H7 (cell line): ENCODE results near the gene TCF12. TPM values are rescaled to one million over a fixed set of nuclear protein-coding genes. Genes with fewer than 3 reads are reported as not detected.

Experiments used
- DNase-seq: peaks from one replicate; pipeline ENCODE4 v3.0.0; 2012
- H3K27me3 ChIP-seq: 2 replicates; pipeline ENCODE4 v1.6.0; 2011; ENCODE audit warnings: mild to moderate bottlenecking, low read length; ENCODE audit not compliant: control insufficient read depth, insufficient read depth
- H3K36me3 ChIP-seq: replicated peaks from 2 replicates; pipeline ENCODE4 v1.5.1; 2011; ENCODE audit warnings: low read length; ENCODE audit not compliant: control insufficient read depth, insufficient read depth
- H3K4me3 ChIP-seq: 2 replicates; pipeline ENCODE4 v1.5.1; 2011; ENCODE audit warnings: low read depth, mild to moderate bottlenecking, control low read depth, low read length, moderate library complexity; ENCODE audit not compliant: insufficient read depth
- total RNA-seq: library from RNA; depleted of rRNA; stranded (reverse); fragments of >200 nt; shearing (Covaris generic); gene quantifications from 2 replicates; pipeline ENCODE4 v1.2.3, GENCODE V29; 2014

The TCF12 gene
- total RNA-seq, 1 experiment from 2014 or later, result 54.5 TPM

DNA sequence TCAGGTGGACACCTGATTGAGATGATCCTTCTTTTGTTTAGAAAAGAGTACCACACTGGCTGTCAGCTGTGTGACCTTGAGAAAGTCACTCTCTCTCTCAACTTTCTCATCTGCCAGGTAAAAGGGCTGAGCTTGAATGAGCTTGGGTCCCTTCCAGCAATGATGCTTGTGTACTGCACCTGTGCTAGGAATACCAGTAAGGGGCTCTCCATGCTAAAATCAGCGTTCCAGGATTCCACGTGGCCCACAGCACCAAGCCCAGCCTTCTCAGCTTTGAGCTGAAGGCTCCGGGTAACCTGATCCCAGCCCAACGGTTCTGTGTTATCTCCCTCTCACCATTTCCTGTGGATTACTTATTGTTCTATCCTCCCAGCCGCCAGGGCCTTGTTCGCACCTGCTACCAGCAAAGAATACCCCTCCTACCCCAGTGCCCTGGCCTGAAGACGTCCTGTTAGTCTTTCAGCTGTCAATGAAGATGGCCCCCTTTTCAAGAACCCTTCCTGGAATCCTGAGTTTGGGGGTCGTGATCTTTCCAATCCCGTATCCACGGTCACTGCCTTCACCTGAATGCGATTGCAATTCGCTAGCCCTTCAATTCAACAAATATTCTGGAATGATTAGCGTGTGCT lies 403.6 kb downstream of the TCF12 start:
- no peak overlapping the region for H3K4me3 ChIP-seq
- H3K27me3 ChIP-seq, result no peaks in the 10 kb centered on the region
- peak; percentile 65 for DNase-seq
- no peaks in the 10 kb centered on the region for H3K36me3 ChIP-seq

DNA sequence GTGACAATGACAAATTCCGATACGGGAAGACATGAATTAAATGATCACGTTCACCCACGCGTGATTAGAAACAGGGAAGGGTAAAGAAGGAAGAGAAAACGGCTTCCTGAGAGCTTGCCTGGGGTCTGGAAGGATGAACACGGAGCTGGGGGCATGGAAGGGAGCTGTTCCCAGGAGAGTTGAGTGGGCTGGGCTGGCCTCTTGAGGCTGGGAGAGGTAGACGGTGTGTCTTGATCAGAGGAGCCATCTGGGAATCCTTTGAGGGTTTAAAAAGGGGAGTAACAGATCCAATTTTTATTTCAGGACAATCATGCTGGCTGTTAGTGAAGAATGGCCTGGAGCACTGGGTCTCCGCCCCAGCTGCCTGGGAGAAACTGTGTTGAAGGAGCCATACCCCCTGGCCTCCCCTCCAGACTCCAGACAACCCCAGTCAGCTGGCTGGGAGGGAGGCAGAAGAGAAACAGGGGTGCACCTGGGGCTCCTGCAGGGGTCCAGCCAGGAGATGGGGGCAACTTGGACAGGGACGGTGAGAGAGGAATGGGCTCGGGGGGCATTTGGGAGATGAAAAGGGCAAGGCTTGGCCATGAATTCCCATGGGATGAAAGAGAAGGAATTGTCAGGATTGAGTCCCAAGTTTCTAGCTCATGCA lies 404.3 kb downstream of the TCF12 start:
- Histone ChIP-seq H3K4me3 (no peak overlapping the region), H3K27me3 (no peaks in the 10 kb centered on the region), H3K36me3 (no peaks in the 10 kb centered on the region)
- no peak for DNase-seq

DNA sequence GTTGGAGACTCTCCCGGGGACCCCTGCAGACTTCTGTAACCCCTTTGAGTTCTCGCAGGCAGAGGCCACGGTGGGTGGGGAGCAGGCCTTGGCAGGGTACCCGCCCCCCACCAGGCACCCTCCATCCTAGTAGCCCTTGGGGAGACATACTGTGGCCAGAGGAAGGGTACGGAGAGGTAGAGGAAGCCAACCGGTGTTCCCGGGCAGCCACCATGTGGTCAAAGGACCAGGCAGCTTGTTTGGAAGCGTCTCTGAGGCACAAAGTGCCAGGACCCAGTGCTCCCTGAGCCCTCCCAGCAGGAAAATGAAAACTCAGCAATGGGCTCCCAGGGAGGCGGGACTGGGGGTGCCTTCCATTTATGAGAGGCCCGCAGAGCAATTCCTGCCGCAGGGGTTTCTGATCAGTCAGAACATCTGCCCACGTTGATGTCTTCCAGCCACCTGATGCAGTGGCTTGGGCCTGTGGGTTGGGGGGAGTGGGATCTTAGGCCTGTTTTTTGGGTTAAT lies 404.9 kb downstream of the TCF12 start:
- H3K36me3 ChIP-seq, result no peaks in the 10 kb centered on the region
- H3K4me3 ChIP-seq, result no peak overlapping the region
- H3K27me3 ChIP-seq, result no peaks in the 10 kb centered on the region
- no peak for DNase-seq

DNA sequence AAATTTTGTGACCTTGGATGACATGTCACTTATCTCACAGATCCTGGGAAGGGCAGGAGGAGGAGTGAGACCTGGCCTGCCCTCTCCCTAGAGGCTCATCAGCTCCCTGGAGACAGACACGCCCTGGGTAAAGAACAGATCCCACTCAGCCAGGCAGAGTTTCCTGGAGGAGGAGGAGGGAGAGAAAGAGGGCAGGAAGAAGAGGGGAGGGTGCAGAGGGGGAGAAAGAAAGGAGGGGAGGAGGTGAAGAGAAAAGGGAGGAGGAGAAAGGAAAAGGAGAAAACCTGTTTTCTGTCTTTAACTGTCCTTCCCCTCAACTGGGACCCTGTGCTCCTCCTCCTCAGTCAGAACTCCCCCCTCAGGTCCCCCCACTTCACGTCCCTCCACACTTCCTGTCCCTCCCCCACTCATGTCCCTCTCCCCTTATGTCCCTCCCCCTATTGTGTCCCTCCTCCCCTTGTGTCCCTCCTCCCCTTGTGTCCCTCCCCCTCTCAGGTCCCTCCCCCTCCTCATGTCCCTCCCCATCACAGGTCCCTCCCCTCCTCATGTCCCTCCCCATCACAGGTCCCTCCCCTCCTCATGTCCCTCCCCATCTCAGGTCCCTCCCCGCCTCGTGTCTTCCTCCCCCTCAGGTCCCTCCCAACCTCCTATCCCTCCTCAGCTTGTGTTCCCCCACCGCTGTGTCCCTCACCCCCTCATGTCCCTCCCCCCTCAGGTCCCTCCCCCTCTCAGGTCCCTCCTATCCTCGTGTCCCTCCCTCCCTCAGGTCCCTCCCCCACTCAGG lies 405.6 kb downstream of the TCF12 start:
- DNase-seq, result peak; percentile 83
- H3K27me3 ChIP-seq, result no peaks in the 10 kb centered on the region

DNA sequence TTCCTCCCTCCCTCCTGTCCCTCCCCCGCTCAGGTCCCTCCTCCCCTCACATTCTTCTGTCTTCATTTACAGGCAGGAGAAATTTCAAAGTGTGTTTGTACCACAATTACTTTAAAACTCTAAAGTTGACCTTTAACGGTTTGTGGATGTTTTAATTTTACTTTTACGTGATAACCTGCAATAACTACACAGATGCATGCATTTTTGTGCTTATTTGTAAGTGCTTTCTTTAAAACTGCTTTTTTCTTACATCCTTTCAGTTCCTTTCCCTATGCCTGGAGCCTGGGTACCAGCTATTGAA lies 406.1 kb downstream of the TCF12 start:
- Histone ChIP-seq H3K27me3 (no peaks in the 10 kb centered on the region), H3K36me3 (no peaks in the 10 kb centered on the region), H3K4me3 (no peak overlapping the region)
- DNase-seq, result no peak

More for the DNA sequence above, 405.6 kb downstream of the TCF12 start:
- Histone ChIP-seq H3K4me3 (no peak overlapping the region), H3K36me3 (no peaks in the 10 kb centered on the region)

DNA sequence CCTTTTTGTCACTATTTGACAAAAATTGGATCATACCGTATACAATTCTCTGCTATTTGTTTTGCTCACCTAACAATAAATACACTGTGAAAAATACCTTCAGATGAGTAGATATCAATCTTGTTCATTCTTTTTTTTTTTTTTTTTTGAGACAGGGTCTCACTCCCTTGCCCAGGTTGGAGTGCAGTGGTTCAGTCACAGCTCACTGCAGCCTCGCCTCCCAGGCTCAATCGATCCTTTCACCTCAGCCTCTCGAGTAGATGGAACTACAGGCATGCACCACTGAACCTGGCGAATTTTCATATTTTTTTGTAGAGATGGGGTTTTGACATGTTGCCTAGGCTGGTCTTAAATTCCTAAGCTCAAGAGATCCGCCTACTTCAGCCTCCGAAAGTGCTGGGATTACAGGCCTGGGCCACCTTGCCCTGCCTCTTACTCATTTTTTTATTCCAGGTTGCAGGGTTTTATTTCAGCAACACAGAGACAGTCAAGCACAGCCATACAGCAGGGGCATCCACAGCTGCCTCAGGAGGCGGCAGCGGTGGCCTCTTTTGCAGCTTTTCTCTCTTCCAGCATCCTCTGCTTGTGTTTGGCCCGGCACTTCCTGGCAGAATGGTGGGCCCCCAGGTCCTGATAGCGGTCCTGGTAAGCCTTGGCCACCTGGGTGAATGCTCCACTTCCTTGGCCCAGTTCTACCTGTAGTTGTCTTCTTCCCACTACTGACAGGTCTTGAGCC lies 406.7 kb downstream of the TCF12 start:
- no peaks in the 10 kb centered on the region for H3K36me3 ChIP-seq
- no peaks in the 10 kb centered on the region for H3K27me3 ChIP-seq
- H3K4me3 ChIP-seq, result no peak overlapping the region
- no peak for DNase-seq

DNA sequence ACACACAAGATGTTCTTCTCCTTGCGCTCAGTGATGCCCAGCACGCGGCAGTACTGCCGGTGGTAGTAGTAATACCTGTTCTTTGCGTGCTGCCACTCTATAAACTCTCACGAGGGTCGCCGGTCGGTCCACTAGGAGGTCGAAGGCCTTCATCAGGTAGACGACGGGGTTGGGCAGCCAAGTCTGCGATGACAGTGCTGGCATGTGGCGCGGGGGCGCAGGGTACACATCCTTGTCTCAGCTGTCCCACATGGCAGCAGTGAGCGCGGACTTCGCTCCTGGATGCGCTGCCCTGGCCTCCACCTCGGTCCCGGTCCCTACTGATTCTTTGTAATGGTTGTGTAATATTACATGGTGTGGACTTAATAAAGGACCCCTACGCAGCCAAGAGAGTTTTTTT lies 407.8 kb downstream of the TCF12 start:
- Histone ChIP-seq H3K27me3 (no peaks in the 10 kb centered on the region), H3K4me3 (no peak overlapping the region), H3K36me3 (no peaks in the 10 kb centered on the region)
- DNase-seq, result no peak

DNA sequence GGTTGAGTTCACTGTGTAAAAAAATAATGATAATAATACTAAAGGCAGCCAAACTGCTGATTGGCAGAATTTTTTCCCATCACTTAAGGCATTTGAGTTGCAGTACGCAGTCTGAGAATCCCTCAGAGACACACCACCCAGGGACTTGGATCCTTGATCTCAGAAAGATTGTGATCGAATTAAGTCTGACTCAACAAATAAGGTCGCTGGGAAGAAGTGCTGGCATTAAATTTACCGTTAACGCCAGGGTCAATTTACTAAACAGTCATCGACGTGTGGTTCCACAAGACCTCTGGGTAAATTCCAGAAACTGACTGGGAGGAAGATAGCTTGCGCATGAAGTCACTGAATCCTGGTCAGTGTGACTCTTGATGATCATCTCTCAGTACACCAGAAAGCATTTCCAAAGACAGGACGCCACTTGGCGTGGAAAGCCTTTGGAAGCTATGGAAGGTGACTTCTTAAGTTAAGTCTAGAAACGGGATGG lies 409.6 kb downstream of the TCF12 start:
- Histone ChIP-seq H3K27me3 (no peaks in the 10 kb centered on the region), H3K36me3 (no peaks in the 10 kb centered on the region), H3K4me3 (no peak overlapping the region)
- DNase-seq, result no peak

DNA sequence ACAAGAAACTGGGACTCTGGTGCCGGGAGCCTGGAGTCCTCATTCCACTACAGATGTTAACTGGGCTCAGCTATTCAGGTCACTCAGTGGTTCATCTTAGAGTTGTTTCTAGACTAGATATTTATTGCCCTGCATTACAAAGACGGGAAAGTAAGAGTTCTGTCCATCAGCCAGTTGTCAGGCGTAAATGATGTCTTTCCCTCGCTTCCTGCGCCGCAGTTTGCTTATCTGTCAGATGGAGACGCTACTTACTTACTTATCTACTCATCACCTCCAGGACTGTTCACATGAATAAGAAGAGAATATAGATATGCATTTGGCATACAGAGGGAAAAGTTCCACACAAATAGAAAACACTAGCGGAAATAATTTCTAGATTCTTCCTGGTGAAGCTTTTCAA lies 410.0 kb downstream of the TCF12 start:
- no peak for DNase-seq
- no peak overlapping the region for H3K4me3 ChIP-seq
- no peaks in the 10 kb centered on the region for H3K27me3 ChIP-seq
- H3K36me3 ChIP-seq, result no peaks in the 10 kb centered on the region

DNA sequence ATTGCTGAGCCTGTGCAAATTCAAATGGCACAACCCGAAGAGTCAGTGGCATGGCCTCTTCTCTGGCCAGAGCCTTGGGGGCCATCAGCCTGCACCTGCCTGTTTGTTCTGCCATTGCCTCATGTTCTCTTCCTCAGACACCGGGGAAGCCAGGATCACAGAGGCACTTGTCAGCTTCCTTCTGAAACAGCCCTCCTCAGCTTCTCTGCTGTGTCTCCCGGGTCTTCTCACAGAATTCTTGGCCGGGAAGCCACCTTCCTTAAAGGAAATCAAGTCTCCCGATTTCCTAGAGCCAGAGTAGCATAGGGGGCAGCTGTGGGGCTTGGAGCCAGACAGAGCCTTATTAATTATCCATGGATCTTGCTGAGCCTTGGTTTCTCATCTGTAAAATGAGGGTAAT lies 410.5 kb downstream of the TCF12 start:
- Histone ChIP-seq H3K4me3 (no peak overlapping the region), H3K36me3 (no peaks in the 10 kb centered on the region), H3K27me3 (no peaks in the 10 kb centered on the region)
- DNase-seq, result no peak

DNA sequence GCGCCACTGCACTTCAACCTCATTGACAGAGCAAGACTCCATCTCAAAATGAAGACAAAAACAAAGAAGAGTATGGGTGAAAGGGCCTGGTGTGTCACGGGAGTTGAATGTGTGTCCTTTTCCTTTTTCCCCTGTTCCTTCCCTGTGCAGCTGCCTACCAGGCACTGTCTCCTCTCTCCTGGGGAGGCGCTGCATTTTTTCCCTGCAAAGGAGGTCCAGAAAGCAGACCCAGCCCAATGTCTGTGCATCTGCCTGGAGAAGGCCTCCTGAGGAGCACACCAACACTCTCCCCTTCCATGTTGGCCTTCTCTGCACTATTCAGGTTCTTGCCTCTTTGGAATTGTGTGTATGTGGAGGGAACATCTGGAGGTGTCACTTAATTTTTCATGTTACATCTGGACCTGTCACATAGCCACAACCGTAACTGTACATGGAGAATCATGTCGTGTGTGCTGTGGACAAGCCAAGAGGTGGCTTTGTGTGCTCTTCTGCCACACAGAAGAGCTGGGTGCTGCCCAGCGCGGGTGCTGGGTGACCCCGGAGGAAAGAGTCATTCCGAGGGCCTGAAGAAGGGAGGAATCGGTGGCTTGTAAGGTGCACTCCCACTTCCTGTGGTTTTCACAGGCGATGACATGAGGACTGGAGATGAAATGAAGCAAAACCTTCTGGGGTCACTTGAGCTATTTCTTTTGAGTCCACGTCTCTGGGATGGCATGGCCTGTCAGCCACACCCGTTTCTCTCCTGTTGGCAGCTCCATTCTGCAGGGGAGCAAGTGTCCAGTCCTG lies 411.3 kb downstream of the TCF12 start:
- H3K36me3 ChIP-seq, result no peaks in the 10 kb centered on the region
- no peak for DNase-seq
- H3K4me3 ChIP-seq, result no peak overlapping the region
- no peaks in the 10 kb centered on the region for H3K27me3 ChIP-seq

DNA sequence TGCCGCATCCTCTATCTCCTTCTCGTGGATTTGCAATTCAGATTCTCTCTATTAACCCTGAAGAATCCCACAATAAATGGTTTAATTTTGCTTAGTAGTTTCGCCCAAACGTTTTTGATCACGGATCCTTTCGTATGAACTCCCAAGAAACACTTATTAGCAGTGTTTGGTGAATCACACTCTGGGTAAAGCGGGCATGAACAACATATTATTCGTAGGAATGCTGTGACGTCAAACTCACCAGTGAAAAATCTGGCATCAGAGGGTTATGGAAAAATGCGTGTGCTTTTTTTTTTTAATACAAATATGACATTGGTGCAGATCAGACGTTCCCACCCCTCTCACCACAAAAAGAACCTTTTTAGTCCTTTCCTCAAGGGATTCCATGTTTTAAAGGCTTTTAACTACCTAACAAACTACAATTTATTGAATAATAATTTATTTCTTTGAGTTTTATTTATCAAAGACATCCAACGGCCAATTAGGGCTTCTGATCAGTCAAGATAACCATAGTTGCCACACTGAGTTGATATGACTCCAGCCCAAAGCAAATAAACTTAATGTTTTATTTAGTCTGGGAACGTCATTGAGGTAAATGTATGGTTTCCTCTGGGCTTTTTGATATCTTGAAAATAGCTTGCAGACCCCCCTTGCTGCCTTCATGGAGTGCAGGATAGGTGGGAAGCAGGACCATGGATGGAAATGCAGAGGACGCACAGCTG lies 412.3 kb downstream of the TCF12 start:
- Histone ChIP-seq H3K4me3 (no peak overlapping the region), H3K36me3 (no peaks in the 10 kb centered on the region), H3K27me3 (no peaks in the 10 kb centered on the region)
- no peak for DNase-seq

DNA sequence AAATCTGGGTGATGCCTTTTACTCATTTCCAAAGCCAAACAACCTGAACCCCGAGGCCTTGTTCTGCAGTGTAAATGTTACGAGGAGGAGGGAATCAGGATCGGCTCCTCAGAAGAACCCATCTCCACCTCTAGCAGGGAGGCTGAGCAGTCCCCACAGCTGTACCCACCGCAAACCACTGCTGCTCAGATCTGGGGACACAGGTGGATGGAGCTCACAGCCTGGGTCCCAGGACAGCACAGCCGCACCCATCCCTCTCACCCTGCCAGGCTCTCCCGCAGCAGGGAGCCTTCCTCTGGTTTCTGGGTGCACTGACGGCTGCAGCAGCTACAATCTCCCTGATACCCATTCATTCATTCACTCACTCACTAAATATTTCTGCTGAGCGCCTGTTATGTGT lies 413.9 kb downstream of the TCF12 start:
- Histone ChIP-seq H3K27me3 (no peaks in the 10 kb centered on the region), H3K36me3 (no peaks in the 10 kb centered on the region), H3K4me3 (no peak overlapping the region)
- DNase-seq, result no peak
